IPS-18a (cell line): ENCODE measurements around the gene MBLAC1.

Experiments used
- H3K27ac ChIP-seq: one replicate; pipeline ENCODE4 v1.5.1; 2013; ENCODE audit warnings: low read length
- H3K27me3 ChIP-seq: one replicate; pipeline ENCODE4 v1.6.1; 2013; ENCODE audit warnings: mild to moderate bottlenecking, low read length; ENCODE audit not compliant: control insufficient read depth, insufficient read depth
- H3K36me3 ChIP-seq: one replicate; pipeline ENCODE4 v1.6.1; 2013; ENCODE audit warnings: low read depth, low read length; ENCODE audit not compliant: control insufficient read depth
- H3K4me1 ChIP-seq: one replicate; pipeline ENCODE4 v1.6.1; 2013; ENCODE audit warnings: low read depth, low read length; ENCODE audit not compliant: control insufficient read depth
- H3K4me3 ChIP-seq: one replicate; pipeline ENCODE4 v1.5.1; 2013; ENCODE audit warnings: low read length
- H3K9ac ChIP-seq: one replicate; pipeline ENCODE4 v1.6.1; 2013; ENCODE audit warnings: mild to moderate bottlenecking, low read length, moderate library complexity
- H3K9me3 ChIP-seq: one replicate; pipeline ENCODE4 v1.6.1; 2013; ENCODE audit warnings: low read depth, low read length; ENCODE audit not compliant: control insufficient read depth

MBLAC1 gene

GRCh38 chr7:100159099-100159623 lies 32.4 kb downstream of the MBLAC1 start:
- Histone ChIP-seq H3K27ac (no peak overlapping the region), H3K36me3 (peaks cover 17% of the 10 kb centered on the region), H3K4me3 (peak overlapping the region; percentile 82), H3K9me3 (no peaks in the 10 kb centered on the region), H3K4me1 (peaks cover 4% of the 10 kb centered on the region), H3K9ac (peak overlapping the region; percentile 69), H3K27me3 (no peaks in the 10 kb centered on the region)

- H3K9me3 ChIP-seq: no peaks in the 10 kb centered on the region
- H3K4me3 ChIP-seq: no peak overlapping the region
- peaks cover 14% of the 10 kb centered on the region for H3K36me3 ChIP-seq
- peaks cover 4% of the 10 kb centered on the region for H3K4me1 ChIP-seq
- H3K27me3 ChIP-seq: no peaks in the 10 kb centered on the region
- no peak overlapping the region for H3K9ac ChIP-seq
- no peak overlapping the region for H3K27ac ChIP-seq
Measured at GRCh38 chr7:100160067-100160466, 33.3 kb downstream of the MBLAC1 start.

GRCh38 chr7:100163006-100163531 lies 36.3 kb downstream of the MBLAC1 start:
- Histone ChIP-seq H3K27ac (no peak overlapping the region), H3K27me3 (peaks cover 17% of the 10 kb centered on the region), H3K36me3 (no peaks in the 10 kb centered on the region), H3K9me3 (no peaks in the 10 kb centered on the region), H3K4me1 (peaks cover 9% of the 10 kb centered on the region), H3K9ac (no peak overlapping the region), H3K4me3 (no peak overlapping the region)

GRCh38 chr7:100163871-100164270 lies 37.1 kb downstream of the MBLAC1 start:
- Histone ChIP-seq H3K4me1 (peaks cover 11% of the 10 kb centered on the region), H3K27me3 (peaks cover 19% of the 10 kb centered on the region), H3K9ac (no peak overlapping the region), H3K4me3 (no peak overlapping the region), H3K9me3 (no peaks in the 10 kb centered on the region), H3K27ac (no peak overlapping the region), H3K36me3 (no peaks in the 10 kb centered on the region)

GRCh38 chr7:100166317-100166940 lies 39.7 kb downstream of the MBLAC1 start:
- Histone ChIP-seq H3K27me3 (peaks cover 19% of the 10 kb centered on the region), H3K4me1 (peaks cover 26% of the 10 kb centered on the region), H3K9ac (no peak overlapping the region), H3K36me3 (no peaks in the 10 kb centered on the region), H3K27ac (no peak overlapping the region), H3K4me3 (no peak overlapping the region), H3K9me3 (no peaks in the 10 kb centered on the region)

GRCh38 chr7:100166970-100167911 lies 40.5 kb downstream of the MBLAC1 start:
- H3K27ac ChIP-seq: no peak overlapping the region

GRCh38 chr7:100167912-100168323 lies 41.2 kb downstream of the MBLAC1 start:
- H3K9ac ChIP-seq: peak overlapping the region; percentile 42

More at GRCh38 chr7:100166970-100167911, 40.5 kb downstream of the MBLAC1 start:
- peak overlapping the region; percentile 81 for H3K4me3 ChIP-seq
- peak overlapping the region; percentile 42 for H3K9ac ChIP-seq
- peaks cover 19% of the 10 kb centered on the region for H3K27me3 ChIP-seq
- no peaks in the 10 kb centered on the region for H3K36me3 ChIP-seq
- no peaks in the 10 kb centered on the region for H3K9me3 ChIP-seq
- peaks cover 29% of the 10 kb centered on the region for H3K4me1 ChIP-seq

GRCh38 chr7:100169147-100169850 lies 42.5 kb downstream of the MBLAC1 start:
- Histone ChIP-seq H3K9ac (no peak overlapping the region), H3K4me1 (peaks cover 29% of the 10 kb centered on the region), H3K9me3 (no peaks in the 10 kb centered on the region), H3K27me3 (peaks cover 19% of the 10 kb centered on the region), H3K27ac (no peak overlapping the region), H3K36me3 (no peaks in the 10 kb centered on the region), H3K4me3 (peak overlapping the region; percentile 81)

More at GRCh38 chr7:100167912-100168323, 41.2 kb downstream of the MBLAC1 start:
- H3K36me3 ChIP-seq: no peaks in the 10 kb centered on the region
- H3K27me3 ChIP-seq: peaks cover 19% of the 10 kb centered on the region
- peak overlapping the region; percentile 81 for H3K4me3 ChIP-seq
- H3K9me3 ChIP-seq: no peaks in the 10 kb centered on the region
- peaks cover 29% of the 10 kb centered on the region for H3K4me1 ChIP-seq
- no peak overlapping the region for H3K27ac ChIP-seq

- Histone ChIP-seq H3K36me3 (no peaks in the 10 kb centered on the region), H3K9ac (no peak overlapping the region), H3K4me1 (peaks cover 29% of the 10 kb centered on the region), H3K27me3 (peaks cover 19% of the 10 kb centered on the region), H3K9me3 (no peaks in the 10 kb centered on the region), H3K27ac (no peak overlapping the region), H3K4me3 (peak overlapping the region; percentile 60)
Measured at GRCh38 chr7:100170101-100170897, 43.5 kb downstream of the MBLAC1 start.

GRCh38 chr7:100171087-100171681 lies 44.4 kb downstream of the MBLAC1 start:
- no peaks in the 10 kb centered on the region for H3K9me3 ChIP-seq
- H3K27ac ChIP-seq: no peak overlapping the region
- H3K9ac ChIP-seq: no peak overlapping the region
- H3K4me1 ChIP-seq: peaks cover 29% of the 10 kb centered on the region
- peak overlapping the region; percentile 60 for H3K4me3 ChIP-seq
- H3K27me3 ChIP-seq: peaks cover 19% of the 10 kb centered on the region
- no peaks in the 10 kb centered on the region for H3K36me3 ChIP-seq
